Natural killer cell (primary cell): ENCODE measurements around the gene E2F3. TPM values are rescaled to one million over a fixed set of nuclear protein-coding genes. Genes with fewer than 3 reads are reported as not detected.

Experiments used
- ATAC-seq, 3 donors: fragments of 150-1000 bp in 2 of 3; fragments of 200-7000 bp in 1 of 3; cut with Tn5 transposase; 1 replicate in 1 of 3; 2 replicates in 2 of 3; pipeline ENCODE4 v1.10.0; 2021; ENCODE audit warnings: mild to moderate bottlenecking in 2 of 3, moderate library complexity in 2 of 3
- DNase-seq, 2 donors: peaks; one replicate each; pipeline versions ENCODE4 v3.0.0 to v3.0.0-alpha.2; 2013 to 2021; ENCODE audit warnings: mixed read lengths in 1 of 2
- H3K27ac ChIP-seq: one replicate; pipeline ENCODE4 v1.5.1; 2013; ENCODE audit warnings: mild to moderate bottlenecking, low read length
- H3K27me3 ChIP-seq: one replicate; pipeline ENCODE4 v1.6.1; 2013; ENCODE audit warnings: low read length; ENCODE audit not compliant: control insufficient read depth, insufficient read depth
- H3K36me3 ChIP-seq: one replicate; pipeline ENCODE4 v1.6.1; 2013; ENCODE audit warnings: low read length; ENCODE audit not compliant: control insufficient read depth, insufficient read depth
- H3K4me1 ChIP-seq: one replicate; pipeline ENCODE4 v1.6.1; 2013; ENCODE audit warnings: low read length; ENCODE audit not compliant: control insufficient read depth, insufficient read depth
- H3K4me3 ChIP-seq: one replicate; pipeline ENCODE4 v1.5.1; 2013; ENCODE audit warnings: low read length
- H3K9me3 ChIP-seq: one replicate; pipeline ENCODE4 v1.6.1; 2013; ENCODE audit warnings: low read length; ENCODE audit not compliant: control insufficient read depth, insufficient read depth
- H3K27ac Mint-ChIP-seq, 2 donors: one replicate each; pipeline ENCODE4 v1.8.0; 2022; ENCODE audit warnings: mild to moderate bottlenecking in 2 of 2, mixed read lengths in 2 of 2, moderate library complexity in 1 of 2
- H3K27me3 Mint-ChIP-seq, 2 donors: one replicate each; pipeline ENCODE4 v1.8.0; 2022; ENCODE audit warnings: low read depth in 2 of 2, mixed read lengths in 2 of 2
- H3K36me3 Mint-ChIP-seq: one replicate; pipeline ENCODE4 v1.8.0; 2022; ENCODE audit warnings: mixed read lengths
- H3K4me1 Mint-ChIP-seq, 2 donors: one replicate each; pipeline ENCODE4 v1.8.0; 2022; ENCODE audit warnings: mixed read lengths in 2 of 2
- H3K4me3 Mint-ChIP-seq: one replicate; pipeline ENCODE4 v1.8.0; 2022; ENCODE audit warnings: mild to moderate bottlenecking, moderate library complexity, mixed read lengths
- H3K9me3 Mint-ChIP-seq, 2 donors: one replicate each; pipeline ENCODE4 v1.8.0; 2022; ENCODE audit warnings: mixed read lengths in 2 of 2
- WGBS: methylation state at CpG from one replicate; pipeline ENCODE4 v1.1.7; 2013; ENCODE audit warnings: missing lambda C conversion rate; ENCODE audit not compliant: insufficient coverage; 5-methylcytosine and 5-hydroxymethylcytosine counted together
- intact Hi-C: fragments of 100-400 bp; cut with micrococcal nuclease; formaldehyde crosslinking; loops from one replicate; pipeline ENCODE4 v1.14.2; 2022
- total RNA-seq, 4 donors: library from RNA; stranded (reverse); fragments of 120-200 nt in 1 of 4; gene quantifications; one replicate each; pipeline versions ENCODE4 v1.2.3 to v1.2.4, GENCODE V29; 2013 to 2022
- TF ChIP-seq, protein P1 (sequence below): fragments of 200-600 bp; IDR thresholded peaks from one replicate; pipeline ENCODE4 v1.8.0; 2022; ENCODE audit warnings: antibody characterized with exemption

Gene E2F3
- total RNA-seq, 3 donors from 2014 or later (not counting 1 experiment from before 2014, with no cell fraction given): 8.2 to 14.7 (median 12.2) TPM

DNA sequence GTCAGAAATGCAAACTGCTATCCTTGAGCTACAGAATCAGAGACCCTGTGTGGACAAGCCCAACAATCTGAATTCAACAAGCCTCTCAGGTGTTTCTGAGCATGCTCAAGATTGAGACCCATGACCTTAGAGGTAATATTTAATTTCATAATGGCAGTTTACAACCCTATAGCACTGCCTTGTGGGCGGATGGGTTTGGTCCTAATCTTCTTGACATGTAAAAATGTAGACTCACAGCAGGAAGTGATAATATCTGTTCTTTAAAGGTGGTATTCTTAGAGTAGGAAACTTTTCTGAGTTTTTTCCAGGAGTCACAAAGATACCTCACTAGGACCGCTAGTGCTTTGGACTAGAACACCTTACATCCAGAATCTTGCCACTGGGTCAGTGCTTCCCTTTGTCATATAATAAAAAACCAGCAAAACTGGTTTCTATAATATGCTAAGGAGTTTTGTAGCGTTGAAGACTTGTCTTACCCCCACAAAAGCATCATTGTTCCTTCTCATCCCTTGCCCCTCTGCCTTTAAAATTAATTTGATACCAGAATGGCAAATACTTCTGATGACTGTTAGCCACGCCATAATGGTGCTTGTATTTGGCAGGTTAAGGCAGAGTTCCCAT lies 52.6 kb downstream of the E2F3 start:
- peak; percentile 68 to 84 (median 76) for ATAC-seq
- Histone ChIP-seq H3K36me3 (no peaks in the 10 kb centered on the region), H3K9me3 (no peaks in the 10 kb centered on the region), H3K4me3 (no peak overlapping the region), H3K4me1 (peaks cover 5% of the 10 kb centered on the region), H3K27ac (no peak overlapping the region), H3K27me3 (no peaks in the 10 kb centered on the region)
- H3K36me3 Mint-ChIP-seq: no peaks in the 10 kb centered on the region
- peak in 1 of 2 donors; percentile 55 for DNase-seq
- peak overlapping the region; percentile 68 to 73 for H3K27ac Mint-ChIP-seq
- TF ChIP-seq, protein P1, sequence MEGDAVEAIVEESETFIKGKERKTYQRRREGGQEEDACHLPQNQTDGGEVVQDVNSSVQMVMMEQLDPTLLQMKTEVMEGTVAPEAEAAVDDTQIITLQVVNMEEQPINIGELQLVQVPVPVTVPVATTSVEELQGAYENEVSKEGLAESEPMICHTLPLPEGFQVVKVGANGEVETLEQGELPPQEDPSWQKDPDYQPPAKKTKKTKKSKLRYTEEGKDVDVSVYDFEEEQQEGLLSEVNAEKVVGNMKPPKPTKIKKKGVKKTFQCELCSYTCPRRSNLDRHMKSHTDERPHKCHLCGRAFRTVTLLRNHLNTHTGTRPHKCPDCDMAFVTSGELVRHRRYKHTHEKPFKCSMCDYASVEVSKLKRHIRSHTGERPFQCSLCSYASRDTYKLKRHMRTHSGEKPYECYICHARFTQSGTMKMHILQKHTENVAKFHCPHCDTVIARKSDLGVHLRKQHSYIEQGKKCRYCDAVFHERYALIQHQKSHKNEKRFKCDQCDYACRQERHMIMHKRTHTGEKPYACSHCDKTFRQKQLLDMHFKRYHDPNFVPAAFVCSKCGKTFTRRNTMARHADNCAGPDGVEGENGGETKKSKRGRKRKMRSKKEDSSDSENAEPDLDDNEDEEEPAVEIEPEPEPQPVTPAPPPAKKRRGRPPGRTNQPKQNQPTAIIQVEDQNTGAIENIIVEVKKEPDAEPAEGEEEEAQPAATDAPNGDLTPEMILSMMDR: no peak
- intact Hi-C loops: loop anchor here (1.0 to 2.0 kb wide), 2 partner anchors 54 to 163 kb away; partner anchors contain the start of gene E2F3
- 98% methylated on average over 2 of the region's 4 CpGs for WGBS
- H3K9me3 Mint-ChIP-seq: no peaks in the 10 kb centered on the region
- H3K27me3 Mint-ChIP-seq: no peaks in the 10 kb centered on the region
- H3K4me3 Mint-ChIP-seq: no peak overlapping the region
- H3K4me1 Mint-ChIP-seq: peaks cover 34 to 62% of the 10 kb centered on the region in 2 donors

DNA sequence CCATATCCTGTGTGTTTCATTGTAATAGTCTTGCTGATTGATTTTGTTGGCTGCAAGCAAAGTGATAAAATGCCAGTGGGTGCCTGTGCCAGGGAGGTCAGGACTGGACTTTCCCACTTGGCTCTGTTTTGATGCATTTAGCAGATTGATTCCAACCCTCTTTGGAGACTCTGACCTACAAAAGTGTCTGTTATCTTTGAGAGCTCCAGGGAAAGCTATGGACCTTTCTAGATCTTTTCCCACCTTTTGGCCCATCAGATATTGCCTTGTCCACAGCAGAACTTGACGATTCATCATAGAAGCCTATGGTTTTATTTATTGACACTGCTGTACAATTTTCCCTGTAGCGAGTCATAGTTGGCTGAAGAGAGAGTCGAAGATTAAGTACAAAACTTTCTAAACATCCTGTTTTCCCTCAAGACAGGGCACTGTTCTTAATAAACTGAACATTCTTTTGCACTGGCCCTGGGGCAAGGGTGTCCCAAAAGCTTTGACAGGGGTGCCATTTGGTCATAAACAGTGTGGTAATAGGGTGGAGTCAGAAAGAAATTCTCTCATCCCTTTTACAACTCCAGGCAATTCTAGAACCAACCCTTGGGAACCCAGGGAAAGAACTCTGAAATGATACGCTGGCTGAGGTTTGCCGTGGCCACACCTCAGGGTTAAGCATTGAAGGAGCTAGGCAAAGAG lies 53.7 kb downstream of the E2F3 start:
- DNase-seq: no peak
- Mint-ChIP-seq H3K4me3 (no peak overlapping the region), H3K4me1 (peaks cover 28 to 55% of the 10 kb centered on the region in 2 donors), H3K36me3 (no peaks in the 10 kb centered on the region), H3K27ac (peak overlapping the region in 1 of 2 donors; percentile 9), H3K9me3 (no peaks in the 10 kb centered on the region), H3K27me3 (no peaks in the 10 kb centered on the region)
- Histone ChIP-seq H3K36me3 (no peaks in the 10 kb centered on the region), H3K27me3 (no peaks in the 10 kb centered on the region), H3K4me3 (no peak overlapping the region), H3K4me1 (peaks cover 5% of the 10 kb centered on the region), H3K9me3 (no peaks in the 10 kb centered on the region), H3K27ac (no peak overlapping the region)
- TF ChIP-seq, protein P1: no peak
- ATAC-seq: no peak
- intact Hi-C loops: loop anchor here (2.0 kb wide), 1 partner anchor 55 kb away; the partner anchor contains the start of gene E2F3
- 85% methylated on average over 5 of the region's 5 CpGs for WGBS

DNA sequence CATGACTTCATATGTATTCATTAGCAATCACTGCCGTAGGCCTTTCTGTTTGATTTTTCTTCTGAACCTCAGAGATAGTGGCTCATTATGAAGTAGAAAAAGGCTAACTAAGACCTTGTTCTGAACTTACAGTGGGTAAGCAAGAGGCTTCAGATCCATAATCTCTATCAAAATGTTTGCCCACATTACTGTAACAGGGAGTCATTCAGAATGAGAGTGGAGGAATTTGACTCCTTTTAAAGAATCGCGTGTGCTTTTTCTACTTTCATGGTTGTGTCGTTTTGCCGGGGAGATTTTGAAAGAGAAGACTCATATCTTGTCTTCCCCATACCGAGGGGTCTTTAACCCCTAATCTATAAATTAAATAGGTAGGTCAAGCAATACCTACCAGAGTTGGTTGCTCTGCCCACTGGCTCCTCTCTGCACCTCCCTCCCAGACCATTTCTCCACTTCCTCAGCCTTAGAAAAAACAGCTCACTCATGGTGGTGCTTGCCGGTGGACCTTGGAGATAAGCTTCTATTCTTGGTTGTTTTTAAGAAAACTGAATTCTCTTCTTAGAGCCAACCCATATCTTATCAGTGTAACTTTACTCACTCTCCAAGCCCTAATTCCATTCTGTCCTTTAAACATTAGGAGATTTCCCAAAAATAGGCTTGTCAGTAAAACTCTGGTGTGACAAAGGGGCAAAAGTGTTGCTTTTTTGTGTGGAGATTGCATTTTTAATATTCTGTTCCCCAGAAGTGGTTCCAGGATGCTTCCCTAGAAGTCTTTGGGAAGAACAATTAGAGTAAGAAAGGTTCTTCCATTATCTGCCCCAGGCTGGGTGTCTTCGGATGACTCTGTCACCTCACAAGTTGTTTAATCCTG lies 56.6 kb downstream of the E2F3 start:
- no peaks in the 10 kb centered on the region for H3K36me3 ChIP-seq
- WGBS: 47% methylated on average over 3 of the region's 8 CpGs
- TF ChIP-seq, protein P1: no peak
- no peaks in the 10 kb centered on the region for H3K9me3 Mint-ChIP-seq
- no peak overlapping the region for H3K4me3 ChIP-seq
- H3K36me3 Mint-ChIP-seq: no peaks in the 10 kb centered on the region
- peaks cover 5% of the 10 kb centered on the region for H3K4me1 ChIP-seq
- no peak overlapping the region for H3K27ac ChIP-seq
- no peaks in the 10 kb centered on the region for H3K27me3 ChIP-seq
- no peaks in the 10 kb centered on the region for H3K9me3 ChIP-seq
- H3K27ac Mint-ChIP-seq: no peak overlapping the region
- DNase-seq (no peak), ATAC-seq (peak in 1 of 3 donors; percentile 50)
- intact Hi-C loops: no loop called here
- no peaks in the 10 kb centered on the region for H3K27me3 Mint-ChIP-seq
- H3K4me1 Mint-ChIP-seq: peaks cover 25 to 37% of the 10 kb centered on the region in 2 donors
- no peak overlapping the region for H3K4me3 Mint-ChIP-seq
